C1 segment of cervical spinal cord (tissue), 14 donors: ENCODE data around the gene SENP1.

Experiments used
- DNase-seq, 14 donors: peaks; one replicate each; lab custom pipeline; 2025; lab: John Stamatoyannopoulos, UW

The SENP1 gene

GRCh38 chr12:48036818-48037217, 69.1 kb downstream of the SENP1 start:
- DNase-seq, result no peak

- DNase-seq, result no peak
These were observed 70.8 kb downstream of the SENP1 start for GRCh38 chr12:48034835-48035805.

GRCh38 chr12:48033451-48033850, 72.4 kb downstream of the SENP1 start:
- DNase-seq, result no peak

- DNase-seq, result no peak
These were observed 73.3 kb downstream of the SENP1 start for GRCh38 chr12:48032597-48032996.

- no peak for DNase-seq
These were observed 74.5 kb downstream of the SENP1 start for GRCh38 chr12:48031135-48031960.

- DNase-seq, result no peak
These were observed 75.7 kb downstream of the SENP1 start for GRCh38 chr12:48030173-48030650.

GRCh38 chr12:48029491-48030172, 76.2 kb downstream of the SENP1 start:
- no peak for DNase-seq

GRCh38 chr12:48028541-48029431, 77.1 kb downstream of the SENP1 start:
- no peak for DNase-seq

- no peak for DNase-seq
These were observed 78.5 kb downstream of the SENP1 start for GRCh38 chr12:48027183-48028002.

GRCh38 chr12:48026060-48026827, 79.6 kb downstream of the SENP1 start:
- DNase-seq, result no peak

GRCh38 chr12:48025281-48025680, 80.6 kb downstream of the SENP1 start:
- DNase-seq, result no peak

- DNase-seq, result no peak
These were observed 81.1 kb downstream of the SENP1 start for GRCh38 chr12:48024735-48025134.

- DNase-seq, result no peak
These were observed 82.5 kb downstream of the SENP1 start for GRCh38 chr12:48023386-48023785.

- DNase-seq, result no peak
These were observed 83.0 kb downstream of the SENP1 start for GRCh38 chr12:48022676-48023385.

- no peak for DNase-seq
These were observed 83.7 kb downstream of the SENP1 start for GRCh38 chr12:48022180-48022521.

- DNase-seq, result no peak
These were observed 84.2 kb downstream of the SENP1 start for GRCh38 chr12:48021485-48022179.

- DNase-seq, result no peak
These were observed 86.1 kb downstream of the SENP1 start for GRCh38 chr12:48019639-48020265.
